Mesenchymal stem cell (in vitro differentiated cells and primary cell): ENCODE data around the gene INPP5D. TPM values are rescaled to one million over a fixed set of nuclear protein-coding genes. Genes with fewer than 3 reads are reported as not detected.

ENCODE experiments used
- small RNA-seq: library from polyadenylated mRNA; stranded (forward); fragments of <200 nt; extraction: miRNeasy Mini kit (QIAGEN cat#:217004); gene quantifications from one replicate; pipeline ENCODE3, GENCODE V24; 2013; ENCODE audit warnings: low read depth

INPP5D gene

Small RNAs within 50 kb of the gene (small RNA-seq; reads per million reads assigned to genes)
- gene RN7SL32P, result not detected
